ENCODE measurements around the gene GTF2H4. TPM values are rescaled to one million over a fixed set of nuclear protein-coding genes. Genes with fewer than 3 reads are reported as not detected.

The GTF2H4 gene
- total RNA-seq, 6 donors from 2014 or later, result 10.1 to 47.6 (median 27.6) TPM

GRCh38 chr6:30939473-30939872 lies 31.5 kb downstream of the GTF2H4 start:
- peaks cover 9 to 29% (median 12%) of the 10 kb centered on the region in 4 donors for H3K4me1 ChIP-seq
- H3K4me3 ChIP-seq, result no peak overlapping the region
- WGBS, 2 donors, result 76 to 84% methylated on average over 3 of the region's 3 CpGs
- TF ChIP-seq EP300 (IDR thresholded peaks at IDR 0.05) (no peak), POLR2A (IDR thresholded peaks at IDR 0.05) (no peak), POLR2AphosphoS5 (IDR thresholded peaks at IDR 0.05) (no peak), CTCF (IDR thresholded peaks at IDR 0.05) (no peak)
- no peaks in the 10 kb centered on the region for H3K36me3 ChIP-seq
- H3K27ac ChIP-seq, result no peak overlapping the region
- H3K9me3 ChIP-seq, result no peaks in the 10 kb centered on the region
- ATAC-seq (ENCODE audit: low FRiP score in 2 of 2) (no peak), DNase-seq (no peak)
- no peaks in the 10 kb centered on the region for H3K27me3 ChIP-seq

GRCh38 chr6:30940361-30940986 lies 32.5 kb downstream of the GTF2H4 start, which contains the start of gene MUCL3:
Gene MUCL3, plus strand, starts transcription at chr6:30940973. Its CDS starts 27 bp downstream, at chr6:30941000.
- Histone ChIP-seq H3K27me3 (no peaks in the 10 kb centered on the region), H3K36me3 (no peaks in the 10 kb centered on the region), H3K27ac (no peak within 1 kb of the TSS), H3K4me1 (peaks cover 9 to 25% (median 11%) of the 10 kb centered on the region in 4 donors), H3K4me3 (no peak within 1 kb of the TSS), H3K9me3 (no peaks in the 10 kb centered on the region)
- DNase-seq (peak in 1 of 2 donors; percentile 60), ATAC-seq (ENCODE audit: low FRiP score in 2 of 2) (no peak)
- WGBS, 2 donors, result 76 to 80% methylated on average over 14 to 16 of the region's 16 CpGs
- TF ChIP-seq POLR2A (IDR thresholded peaks at IDR 0.05), result no peak
- TF ChIP-seq EP300 (IDR thresholded peaks at IDR 0.05), result no peak
- TF ChIP-seq CTCF (IDR thresholded peaks at IDR 0.05), result no peak
- TF ChIP-seq POLR2AphosphoS5 (IDR thresholded peaks at IDR 0.05), result no peak

GRCh38 chr6:30942338-30943060 lies 34.5 kb downstream of the GTF2H4 start:
- no peak for TF ChIP-seq EP300 (IDR thresholded peaks at IDR 0.05)
- peak in 5 of 6 experiments; percentile 36 to 77 (median 60) for TF ChIP-seq CTCF (IDR thresholded peaks at IDR 0.05)
- TF ChIP-seq POLR2AphosphoS5 (IDR thresholded peaks at IDR 0.05), result no peak
- TF ChIP-seq POLR2A (IDR thresholded peaks at IDR 0.05), result peak in 1 of 4 donors; percentile 18
- H3K4me3 ChIP-seq, result no peak overlapping the region
- H3K9me3 ChIP-seq, result no peaks in the 10 kb centered on the region
- H3K4me1 ChIP-seq, result peaks cover 9 to 34% (median 11%) of the 10 kb centered on the region in 4 donors
- peak; percentile 67 to 88 for DNase-seq
- ATAC-seq (ENCODE audit: low FRiP score in 2 of 2), result peak; percentile 79 to 86
- no peaks in the 10 kb centered on the region for H3K27me3 ChIP-seq
- peak overlapping the region in 2 of 4 donors; percentile 20 to 59 for H3K27ac ChIP-seq
- 14 to 15% methylated on average over 13 to 15 of the region's 15 CpGs for WGBS, 2 donors
- H3K36me3 ChIP-seq, result no peaks in the 10 kb centered on the region

GRCh38 chr6:30944051-30944450 lies 36.0 kb downstream of the GTF2H4 start:
- no peaks in the 10 kb centered on the region for H3K27me3 ChIP-seq
- TF ChIP-seq CTCF (IDR thresholded peaks at IDR 0.05) (no peak), POLR2A (IDR thresholded peaks at IDR 0.05) (no peak), EP300 (IDR thresholded peaks at IDR 0.05) (no peak), POLR2AphosphoS5 (IDR thresholded peaks at IDR 0.05) (no peak)
- no peaks in the 10 kb centered on the region for H3K9me3 ChIP-seq
- H3K4me3 ChIP-seq, result no peak overlapping the region
- ATAC-seq (ENCODE audit: low FRiP score in 2 of 2) (no peak), DNase-seq (no peak)
- no peak overlapping the region for H3K27ac ChIP-seq
- 84 to 92% methylated on average over 4 of the region's 4 CpGs for WGBS, 2 donors
- H3K36me3 ChIP-seq, result no peaks in the 10 kb centered on the region
- H3K4me1 ChIP-seq, result peaks cover 9 to 21% (median 11%) of the 10 kb centered on the region in 4 donors
